ENCODE data around the gene AJUBA. TPM values are rescaled to one million over a fixed set of nuclear protein-coding genes. Genes with fewer than 3 reads are reported as not detected.
"Not testable (repeated sequence)": the region's sequence is repeated elsewhere in the genome, so short reads cannot be mapped to it uniquely, and the experiment has no call there.

Gene AJUBA
- total RNA-seq, 1 experiment from 2014 or later: 61.0 TPM

DNA sequence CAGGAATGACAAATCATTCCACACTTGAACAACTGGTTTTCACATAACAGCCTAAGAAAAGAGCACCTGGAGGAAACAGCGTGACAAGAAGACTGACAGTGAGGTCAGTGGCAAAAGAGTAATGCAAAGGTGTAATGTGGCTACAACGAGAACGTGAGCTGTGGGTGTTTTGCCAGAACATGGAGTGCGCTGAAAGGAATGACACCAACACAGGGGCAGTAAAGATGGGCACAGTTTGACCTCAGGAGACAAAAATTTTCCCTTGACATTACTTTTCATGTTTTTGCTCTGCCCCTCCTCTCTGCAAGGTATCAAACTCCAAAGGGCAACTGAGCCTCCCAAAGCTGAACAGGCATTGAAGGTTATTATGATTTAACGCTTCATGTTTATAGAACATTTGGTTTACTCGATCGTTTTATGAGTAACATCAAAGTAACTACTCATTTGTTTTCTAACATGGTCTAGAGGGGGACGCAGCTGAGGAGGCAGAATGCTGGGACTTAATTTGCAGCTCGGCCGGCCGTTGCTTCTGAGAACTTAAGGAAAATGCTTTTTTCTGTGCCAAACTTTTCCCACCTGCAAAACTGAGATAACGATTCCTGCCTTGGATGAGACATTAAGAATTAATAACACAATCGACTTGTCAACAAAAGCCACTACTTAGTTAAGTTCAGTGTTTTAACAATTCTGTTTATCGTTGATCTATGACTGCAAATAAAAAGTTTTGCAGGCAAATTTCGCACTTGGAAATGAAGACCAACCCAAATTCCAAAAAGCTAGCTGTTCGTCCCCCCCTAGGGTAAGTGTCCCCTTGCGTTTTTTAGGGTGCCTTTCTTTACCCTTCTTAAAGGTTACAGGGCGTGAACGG lies 26.4 kb downstream of the AJUBA start:
- DNase-seq (ENCODE audit: extremely low read depth, low read depth): no peak

DNA sequence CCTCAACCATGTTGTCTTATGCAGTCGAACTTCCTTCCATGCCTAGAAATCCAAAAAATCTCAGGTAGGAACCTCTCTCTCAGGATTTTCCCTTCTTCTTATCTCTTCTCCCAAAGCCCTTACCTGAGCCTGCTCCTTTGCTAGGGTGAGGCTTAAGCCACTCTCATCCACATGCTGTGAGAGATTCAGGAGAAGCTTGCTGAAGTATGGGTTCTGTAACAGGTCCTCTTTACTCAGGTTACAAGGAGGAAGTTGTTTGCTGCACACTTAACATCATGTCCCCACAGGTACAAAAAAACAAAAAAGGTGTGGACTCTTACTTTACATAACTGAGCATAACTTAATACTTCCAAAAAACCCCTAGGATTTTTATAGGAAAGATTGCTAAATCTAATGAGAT lies 29.9 kb downstream of the AJUBA start:
- DNase-seq (ENCODE audit: extremely low read depth, low read depth): no peak

DNA sequence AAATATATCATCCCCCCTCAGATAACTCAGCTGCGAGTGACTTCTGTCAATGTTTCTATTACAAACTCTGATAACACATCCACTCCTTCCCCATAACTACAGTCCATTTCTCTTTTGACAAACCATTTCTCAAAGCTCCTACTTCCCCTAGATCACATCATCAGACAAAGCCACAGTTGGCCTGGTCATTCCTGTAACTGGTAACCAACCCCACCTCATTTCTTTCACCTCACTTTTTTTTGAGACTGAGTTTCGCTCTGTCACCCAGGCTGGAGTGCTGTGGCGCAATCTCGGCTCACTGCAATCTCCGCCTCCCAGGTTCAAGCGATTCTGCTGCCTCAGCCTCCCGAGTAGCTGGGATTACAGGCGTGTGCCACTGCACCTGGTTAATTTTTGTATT lies 30.6 kb downstream of the AJUBA start:
- DNase-seq (ENCODE audit: extremely low read depth, low read depth): not testable (repeated sequence)

DNA sequence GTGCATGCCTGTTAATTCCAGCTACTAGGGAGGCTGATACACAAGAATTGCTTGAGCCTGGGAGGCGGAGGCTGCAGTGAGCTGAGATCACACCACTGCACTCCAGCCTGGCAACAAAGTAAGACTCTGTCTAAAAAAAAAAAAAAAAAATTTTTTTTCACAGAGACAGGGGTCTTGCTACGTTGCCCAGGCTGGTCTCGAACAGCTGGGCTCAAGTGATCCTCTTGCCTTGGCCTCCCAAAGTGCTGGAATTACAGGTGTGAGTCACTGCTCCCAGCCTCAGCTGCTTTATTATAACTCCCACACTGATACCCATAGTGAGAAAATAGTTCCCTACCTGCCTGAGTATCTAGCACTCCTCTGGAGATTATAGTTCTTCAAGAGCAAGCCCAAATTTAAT lies 36.7 kb downstream of the AJUBA start:
- no peak for DNase-seq (ENCODE audit: extremely low read depth, low read depth)

DNA sequence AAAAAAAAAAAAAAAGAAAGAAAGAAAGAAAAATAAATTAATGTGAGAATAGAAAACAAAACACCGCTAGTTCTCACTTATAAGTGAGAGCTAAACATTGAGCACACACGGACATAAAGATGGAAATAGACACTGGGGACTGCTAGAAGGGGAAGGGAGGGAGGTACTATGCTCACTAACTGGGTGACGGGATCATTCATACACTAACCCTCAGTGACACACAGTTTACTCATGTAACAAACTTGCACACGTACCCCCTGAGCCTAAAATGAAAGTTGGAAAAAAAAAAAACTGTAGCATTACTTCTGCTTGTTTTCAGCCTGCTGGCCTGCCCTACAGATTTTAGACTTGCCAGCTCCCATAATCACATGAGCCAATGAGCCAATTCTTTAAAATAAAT lies 42.7 kb downstream of the AJUBA start:
- no peak for DNase-seq (ENCODE audit: extremely low read depth, low read depth)

DNA sequence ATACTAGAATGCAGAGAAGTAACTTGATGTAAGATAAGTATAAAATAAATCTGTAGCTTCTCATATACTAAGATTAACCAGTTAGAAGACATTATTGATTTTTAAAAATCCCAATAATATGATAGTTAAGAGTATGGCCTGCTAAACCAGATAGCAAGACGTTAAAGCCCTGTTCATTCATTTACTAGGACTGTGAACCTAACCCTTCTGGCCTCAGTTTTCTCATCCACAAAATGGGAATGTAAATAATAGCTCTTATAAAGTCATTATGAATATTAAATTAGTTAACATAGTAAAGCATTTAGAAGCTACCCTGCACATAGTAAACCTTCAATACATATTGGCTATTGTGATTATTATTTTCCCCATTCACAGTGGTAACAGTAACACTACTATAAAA lies 47.2 kb downstream of the AJUBA start:
- DNase-seq (ENCODE audit: extremely low read depth, low read depth): no peak

DNA sequence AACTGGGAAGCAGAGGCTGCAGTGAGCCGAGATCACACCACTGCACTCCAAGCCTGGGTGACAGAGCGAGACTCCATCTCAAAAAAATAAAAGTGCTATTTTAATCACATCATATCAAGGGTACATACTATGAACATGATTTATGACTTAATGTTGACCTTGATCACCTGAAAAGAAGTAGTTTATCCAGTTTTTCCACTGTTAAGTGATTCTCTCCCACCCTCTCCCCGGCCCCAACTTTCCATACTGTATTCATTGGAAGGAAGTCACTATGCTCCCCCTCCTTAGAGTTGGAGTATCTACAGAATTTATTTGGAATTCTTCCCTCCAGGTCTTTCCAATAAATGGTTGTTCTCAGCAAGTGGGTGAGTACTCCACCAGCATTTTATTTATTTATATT lies 50.2 kb downstream of the AJUBA start:
- DNase-seq (ENCODE audit: extremely low read depth, low read depth): no peak

DNA sequence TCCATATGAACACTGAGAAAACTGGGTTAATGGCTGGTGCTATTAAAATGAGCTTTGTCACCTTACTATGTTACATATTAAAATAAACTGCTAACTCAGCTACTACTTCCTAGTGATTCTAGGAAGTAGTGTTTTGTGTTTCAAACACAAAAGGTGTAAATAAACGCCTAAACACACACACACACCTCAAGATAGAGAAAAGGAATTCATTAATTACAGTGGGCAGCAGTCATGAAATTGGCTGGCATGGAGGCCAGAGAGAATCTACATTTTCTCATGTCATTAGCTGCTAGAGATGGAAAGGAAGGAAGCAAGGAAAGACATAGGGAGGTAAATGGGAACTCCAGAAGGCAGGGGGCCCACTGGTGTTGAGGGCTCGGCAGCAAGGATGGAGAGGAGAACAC lies 52.4 kb downstream of the AJUBA start:
- no peak for DNase-seq (ENCODE audit: extremely low read depth, low read depth)

DNA sequence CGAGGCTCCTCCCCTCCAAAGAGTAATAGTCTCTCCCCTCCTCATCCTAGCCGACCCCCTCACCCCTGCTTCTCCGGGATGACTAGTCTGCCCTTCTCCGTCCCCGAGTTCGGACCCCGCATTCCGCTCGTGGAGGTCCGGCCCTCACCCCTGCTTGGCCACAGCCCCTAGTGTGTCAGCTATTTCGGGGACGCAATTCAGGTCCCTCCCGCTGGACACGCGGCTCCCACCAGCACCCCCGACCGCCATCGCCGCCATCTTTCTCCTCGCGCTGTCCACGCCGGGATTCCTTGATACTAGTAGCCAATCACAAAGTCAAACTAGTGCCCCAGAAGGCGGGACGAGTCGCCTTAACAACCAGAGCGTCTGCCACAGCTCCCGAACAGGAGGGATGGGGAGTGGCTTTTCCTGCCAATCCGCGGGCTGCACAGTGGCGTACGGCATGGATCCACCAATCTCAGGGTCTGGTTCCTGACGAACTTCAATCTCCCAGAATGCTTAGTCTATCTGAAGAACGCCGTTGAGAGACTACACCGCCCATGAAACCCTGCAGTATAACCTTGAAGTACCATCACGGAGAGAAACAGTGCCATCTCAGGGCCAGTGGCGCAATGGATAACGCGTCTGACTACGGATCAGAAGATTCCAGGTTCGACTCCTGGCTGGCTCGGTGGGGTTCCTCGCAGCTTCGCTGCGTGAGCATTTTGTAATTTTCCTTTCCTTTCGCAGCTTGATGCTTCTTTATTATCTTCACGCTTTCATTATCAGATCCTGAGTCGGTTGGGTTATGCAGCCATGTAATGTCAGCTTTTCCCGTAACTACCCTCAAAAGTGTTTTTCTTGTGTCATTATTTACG lies 53.0 kb downstream of the AJUBA start, which contains the start of gene PRMT5:
Gene PRMT5 (minus strand): TSS at position 273 of the 857 bp plus-strand sequence. CDS start 15 bp downstream, at position 258.
- peak; percentile 100 for DNase-seq (ENCODE audit: extremely low read depth, low read depth)

DNA sequence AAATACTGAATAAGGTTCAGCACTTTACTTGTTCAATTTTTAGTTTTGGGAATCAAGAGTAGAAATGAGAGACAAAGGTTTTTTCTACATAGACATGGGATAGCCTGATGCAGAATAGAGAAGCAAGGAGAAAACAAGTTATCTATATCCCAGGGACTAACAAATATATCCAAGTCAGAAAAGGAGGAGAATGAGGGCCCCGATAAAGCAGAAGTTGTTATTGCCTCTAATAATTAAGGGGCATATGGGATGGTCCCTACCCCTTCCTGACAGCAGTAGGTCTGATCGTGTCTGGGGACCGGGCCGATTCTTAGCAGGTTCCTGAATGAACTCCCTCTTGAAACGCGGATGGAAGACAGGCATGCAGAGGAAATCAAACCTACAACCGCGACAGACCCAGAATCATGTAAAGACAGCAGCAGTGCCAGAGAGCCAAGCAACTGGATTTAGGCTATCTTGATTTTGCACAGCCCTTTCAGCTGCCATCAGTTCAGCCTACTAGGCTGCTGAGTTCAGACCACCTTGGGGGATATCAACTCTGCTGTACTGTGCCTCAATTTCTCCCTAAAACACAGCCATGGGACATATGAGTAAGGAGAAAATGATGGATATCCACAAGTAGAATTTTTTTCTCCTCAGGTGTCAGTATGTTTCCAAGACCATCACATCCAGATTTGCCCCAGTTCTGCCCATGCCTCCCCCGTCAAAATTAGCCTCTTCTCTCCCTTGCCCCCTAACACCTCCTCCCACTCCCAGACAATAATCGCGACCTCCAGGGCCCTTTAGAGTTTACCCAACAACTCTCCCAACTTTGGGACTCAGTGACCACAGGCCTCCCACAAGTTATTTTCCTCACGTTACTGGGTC lies 53.9 kb downstream of the AJUBA start:
- DNase-seq (ENCODE audit: extremely low read depth, low read depth): no peak

DNA sequence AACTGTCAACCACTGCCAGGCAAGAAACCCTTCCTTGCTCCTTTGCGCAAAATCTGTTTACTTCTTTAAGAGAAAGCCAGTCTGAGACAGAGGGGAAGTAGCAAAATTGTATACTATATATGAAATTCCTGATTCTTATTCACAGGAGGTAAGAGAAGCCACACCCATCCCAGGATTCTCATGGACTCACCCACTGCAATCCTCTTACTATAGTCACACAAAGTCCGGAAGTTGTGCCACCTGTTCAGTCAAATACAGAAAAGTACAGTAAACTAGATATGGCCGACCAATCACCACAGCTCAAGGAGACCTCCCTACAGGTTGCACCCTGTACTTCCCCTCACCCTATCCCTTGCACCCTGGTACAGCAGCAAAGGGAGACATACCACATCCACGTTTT lies 56.0 kb downstream of the AJUBA start:
- DNase-seq (ENCODE audit: extremely low read depth, low read depth): peak; percentile 76

DNA sequence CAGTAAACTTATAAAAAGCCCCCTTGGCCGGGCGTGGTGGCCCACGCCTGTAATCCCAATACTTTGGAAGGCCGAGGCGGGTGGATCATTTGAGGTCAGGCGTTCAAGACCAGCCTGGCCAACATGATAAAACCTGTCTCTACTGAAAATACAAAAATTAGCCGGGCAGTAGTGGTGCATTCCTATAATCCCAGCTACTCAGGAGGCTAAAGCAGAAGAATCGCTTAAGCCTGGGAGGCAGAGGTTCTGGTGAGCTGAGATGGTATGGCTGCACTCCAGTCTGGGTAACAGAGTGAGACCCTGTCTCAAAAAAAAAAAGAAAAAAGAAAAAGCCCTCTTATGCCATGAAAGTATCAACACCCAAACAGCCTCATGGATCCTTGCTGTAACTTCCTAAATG lies 56.8 kb downstream of the AJUBA start:
- DNase-seq (ENCODE audit: extremely low read depth, low read depth): no peak

DNA sequence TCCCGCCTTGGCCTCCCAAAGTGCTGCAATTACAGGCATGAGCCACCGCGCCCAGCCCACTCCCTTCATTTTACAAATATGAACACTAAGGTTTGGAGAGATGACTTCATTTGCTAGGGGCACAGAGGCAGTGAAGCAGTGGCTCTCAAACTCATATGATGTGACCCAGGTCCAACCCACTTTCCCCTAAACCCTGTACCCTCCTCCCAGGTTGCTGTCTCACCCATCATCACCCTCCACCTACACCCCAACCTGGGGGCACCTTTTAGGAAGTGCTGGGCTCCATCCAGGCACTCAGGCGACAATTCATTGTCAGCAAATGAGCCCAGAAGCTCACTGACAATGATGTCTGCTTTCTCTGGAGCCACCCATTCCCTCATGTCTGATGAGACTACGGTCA lies 58.6 kb downstream of the AJUBA start:
- DNase-seq (ENCODE audit: extremely low read depth, low read depth): no peak

DNA sequence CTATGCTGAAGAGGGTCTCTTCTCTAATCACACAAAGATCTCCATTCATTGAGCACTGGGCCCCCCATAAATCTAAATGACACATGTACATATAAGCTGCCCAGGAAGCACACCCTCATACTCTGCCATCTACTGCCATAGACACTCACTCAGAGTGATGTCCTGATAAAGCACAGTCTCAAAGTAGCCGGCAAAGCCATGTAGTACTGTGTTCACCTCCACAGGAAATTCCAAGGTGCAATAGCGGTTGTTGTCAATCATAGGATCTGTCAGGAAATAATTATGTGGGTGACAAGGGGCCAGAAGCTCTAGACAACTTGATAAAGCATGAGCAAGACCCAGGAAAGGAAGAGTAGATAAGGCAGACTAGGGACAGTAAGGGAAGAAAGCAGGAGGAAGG lies 60.1 kb downstream of the AJUBA start:
- no peak for DNase-seq (ENCODE audit: extremely low read depth, low read depth)

Other genes starting within 250 kb of the AJUBA start
- gene OXA1L, start 215.9 kb downstream of the AJUBA start, total RNA-seq (2014; rRNA removed; shearing (Covaris generic)): 175 and 189 TPM in 2 replicates
- gene SLC7A7, start 167.1 kb downstream of the AJUBA start, total RNA-seq (2014; rRNA removed; shearing (Covaris generic)): 1.1 TPM in 1 of 2 replicates, not detected in the other
- 58.9 and 68.9 TPM in 2 replicates for gene MRPL52, start 152.7 kb downstream of the AJUBA start, total RNA-seq (2014; rRNA removed; shearing (Covaris generic))
- 0.30 and 0.89 TPM in 2 replicates for gene MMP14, start 146.0 kb downstream of the AJUBA start, total RNA-seq (2014; rRNA removed; shearing (Covaris generic))
- 102 and 107 TPM in 2 replicates for gene LRP10, start 110.8 kb downstream of the AJUBA start, total RNA-seq (2014; rRNA removed; shearing (Covaris generic))
- 0.32 and 0.37 TPM in 2 replicates for gene REM2, start 99.3 kb downstream of the AJUBA start, total RNA-seq (2014; rRNA removed; shearing (Covaris generic))
- 54.4 and 64.8 TPM in 2 replicates for gene RBM23, start 63.4 kb downstream of the AJUBA start, total RNA-seq (2014; rRNA removed; shearing (Covaris generic))
- gene PRMT5, start 53.2 kb downstream of the AJUBA start, total RNA-seq (2014; rRNA removed; shearing (Covaris generic)): 147 and 170 TPM in 2 replicates
- gene HAUS4, start 25.5 kb downstream of the AJUBA start, total RNA-seq (2014; rRNA removed; shearing (Covaris generic)): 77.6 and 81.7 TPM in 2 replicates
- gene C14orf93, start 27.6 kb upstream of the AJUBA start, total RNA-seq (2014; rRNA removed; shearing (Covaris generic)): 12.8 and 15.1 TPM in 2 replicates
- 191 and 254 TPM in 2 replicates for gene PSMB5, start 52.3 kb upstream of the AJUBA start, total RNA-seq (2014; rRNA removed; shearing (Covaris generic))
- gene PSMB11, start 59.7 kb upstream of the AJUBA start, total RNA-seq (2014; rRNA removed; shearing (Covaris generic)): not detected in 2 replicates
- gene CDH24, start 75.0 kb upstream of the AJUBA start, total RNA-seq (2014; rRNA removed; shearing (Covaris generic)): 4.4 and 4.6 TPM in 2 replicates
- 73.8 and 92.9 TPM in 2 replicates for gene ACIN1, start 112.6 kb upstream of the AJUBA start, total RNA-seq (2014; rRNA removed; shearing (Covaris generic))
- gene C14orf119, start 113.0 kb upstream of the AJUBA start, total RNA-seq (2014; rRNA removed; shearing (Covaris generic)): 41.5 and 45.7 TPM in 2 replicates
- gene CIROP, start 122.4 kb upstream of the AJUBA start, total RNA-seq (2014; rRNA removed; shearing (Covaris generic)): not detected in 2 replicates
- not detected in 2 replicates for gene CEBPE, start 136.7 kb upstream of the AJUBA start, total RNA-seq (2014; rRNA removed; shearing (Covaris generic))
- gene SLC7A8, start 201.1 kb upstream of the AJUBA start, total RNA-seq (2014; rRNA removed; shearing (Covaris generic)): 1.0 and 1.1 TPM in 2 replicates

All from NCI-H460 (cell line).